Peyer's patch (tissue), 4 donors: ENCODE data around the gene CNTNAP2.

ENCODE experiments used
- POLR2A ChIP-seq, 2 donors: fragments of 450-650 bp; IDR thresholded peaks; one replicate each; pipeline ENCODE4 v1.5.1; 2017; ENCODE audit warnings: antibody characterized with exemption in 2 of 2, mild to moderate bottlenecking in 2 of 2, moderate library complexity in 2 of 2
- TF ChIP-seq, protein P1 (sequence below), 6 experiments: fragments of 450-650 bp in 4 of 6; fragments of 200-600 bp in 2 of 6; sonication (generic) in 1 of 6; IDR thresholded peaks; one replicate each; pipeline ENCODE4 v1.5.1; 2017 to 2019; ENCODE audit warnings: antibody characterized with exemption in 6 of 6, mild to moderate bottlenecking in 3 of 6, moderate library complexity in 1 of 6

DNA sequence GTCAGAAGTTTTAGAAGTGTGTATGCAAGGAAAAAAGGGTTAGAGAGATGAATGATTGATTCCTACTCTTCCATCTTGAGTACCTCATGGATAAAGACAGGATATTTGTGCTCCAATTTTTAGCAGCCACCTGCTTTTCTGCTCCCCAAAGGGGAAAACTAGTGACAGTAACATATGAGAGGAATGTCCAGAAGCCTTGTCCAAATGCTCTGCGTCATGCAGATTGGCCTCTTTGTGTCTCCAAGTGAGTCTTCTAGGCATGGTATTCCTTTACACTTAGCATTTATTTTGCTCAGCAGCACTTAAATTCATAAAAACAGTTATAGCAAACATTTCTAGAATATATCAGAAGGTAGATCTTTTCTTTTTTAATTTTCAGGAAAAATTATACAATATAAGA is 306.8 kb downstream of the CNTNAP2 start:
- TF ChIP-seq, protein P1, sequence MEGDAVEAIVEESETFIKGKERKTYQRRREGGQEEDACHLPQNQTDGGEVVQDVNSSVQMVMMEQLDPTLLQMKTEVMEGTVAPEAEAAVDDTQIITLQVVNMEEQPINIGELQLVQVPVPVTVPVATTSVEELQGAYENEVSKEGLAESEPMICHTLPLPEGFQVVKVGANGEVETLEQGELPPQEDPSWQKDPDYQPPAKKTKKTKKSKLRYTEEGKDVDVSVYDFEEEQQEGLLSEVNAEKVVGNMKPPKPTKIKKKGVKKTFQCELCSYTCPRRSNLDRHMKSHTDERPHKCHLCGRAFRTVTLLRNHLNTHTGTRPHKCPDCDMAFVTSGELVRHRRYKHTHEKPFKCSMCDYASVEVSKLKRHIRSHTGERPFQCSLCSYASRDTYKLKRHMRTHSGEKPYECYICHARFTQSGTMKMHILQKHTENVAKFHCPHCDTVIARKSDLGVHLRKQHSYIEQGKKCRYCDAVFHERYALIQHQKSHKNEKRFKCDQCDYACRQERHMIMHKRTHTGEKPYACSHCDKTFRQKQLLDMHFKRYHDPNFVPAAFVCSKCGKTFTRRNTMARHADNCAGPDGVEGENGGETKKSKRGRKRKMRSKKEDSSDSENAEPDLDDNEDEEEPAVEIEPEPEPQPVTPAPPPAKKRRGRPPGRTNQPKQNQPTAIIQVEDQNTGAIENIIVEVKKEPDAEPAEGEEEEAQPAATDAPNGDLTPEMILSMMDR (IDR thresholded peaks at IDR 0.05): no peak
- no peak for TF ChIP-seq POLR2A (IDR thresholded peaks at IDR 0.05)
